GM19455 (cell line): ENCODE measurements around the gene RFX8.

ENCODE experiments used
- ATAC-seq: cut with Tn5 transposase; IDR thresholded peaks from one replicate; pipeline ENCODE4 v1.9.1; 2021; ENCODE audit not compliant: unreplicated experiment

Gene RFX8

DNA sequence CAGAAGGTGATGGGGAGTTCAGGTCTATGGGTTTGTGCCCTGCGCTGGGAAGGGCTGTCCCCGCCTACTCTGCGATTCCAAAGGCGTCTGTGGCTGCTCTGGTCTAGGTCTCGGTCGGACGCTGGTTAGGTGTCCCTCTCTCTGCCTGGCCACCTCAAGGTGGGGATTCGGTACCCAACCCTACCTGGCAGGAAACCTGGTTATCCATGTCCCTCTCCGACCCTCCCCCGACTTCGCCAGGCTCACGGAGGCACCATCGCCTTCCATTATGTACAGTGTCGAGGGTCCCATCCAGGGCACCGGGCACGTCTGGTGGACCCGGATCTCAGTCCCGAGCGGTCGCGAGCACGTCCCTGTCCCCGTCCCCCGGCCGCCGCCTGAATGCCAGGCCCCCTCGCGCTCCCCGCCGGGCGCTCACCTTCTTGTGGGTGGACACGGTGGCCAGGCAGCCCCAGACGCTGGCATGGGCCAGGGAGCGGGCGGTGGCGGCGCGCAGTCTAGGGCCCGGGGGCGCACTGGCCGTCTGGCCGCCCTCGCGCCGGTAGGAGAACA lies 88.2 kb downstream of the RFX8 start:
- no peak for ATAC-seq

- no peak for ATAC-seq
Measured at GRCh38 chr2:101383016-101383541, 91.8 kb downstream of the RFX8 start.

DNA sequence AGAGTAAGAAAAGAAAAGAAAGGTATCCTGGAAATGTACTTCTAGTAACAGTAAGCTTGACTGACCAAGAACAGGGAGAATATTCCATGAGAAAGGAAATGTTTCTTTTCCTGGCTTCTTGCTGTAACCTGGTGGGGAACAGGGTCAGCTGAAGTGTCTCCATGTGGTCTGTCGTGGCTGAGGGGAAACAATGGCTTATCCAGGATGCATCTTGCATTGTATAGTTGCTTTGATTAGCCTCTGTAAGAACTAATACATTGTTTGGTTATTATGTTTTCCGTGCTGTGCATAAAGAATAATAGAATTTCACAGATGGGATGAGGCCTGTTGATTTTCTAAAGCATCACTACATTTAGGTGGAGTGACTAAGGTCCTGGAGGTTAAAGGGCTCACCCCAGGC lies 92.5 kb downstream of the RFX8 start:
- ATAC-seq = no peak

DNA sequence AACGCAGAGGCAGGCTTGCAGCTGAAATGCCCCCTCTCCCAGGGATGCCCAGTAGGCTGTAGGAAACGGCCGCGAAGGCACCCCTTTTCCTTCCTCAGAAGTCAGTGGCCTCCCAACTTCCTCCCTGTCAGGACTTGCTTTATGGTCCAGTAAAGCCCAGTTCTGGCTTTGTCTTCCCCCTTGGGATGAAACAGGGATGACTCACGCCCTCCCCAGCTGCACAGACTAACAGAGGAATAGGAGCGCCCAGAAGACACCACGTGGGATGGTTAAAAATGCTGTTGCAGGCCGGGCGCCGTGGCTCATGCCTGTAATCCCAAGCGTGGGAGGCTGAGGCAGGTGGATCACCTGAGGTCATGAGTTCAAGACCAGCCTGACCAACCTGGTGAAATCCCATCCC lies 94.5 kb downstream of the RFX8 start:
- ATAC-seq = no peak

- no peak for ATAC-seq
Measured at GRCh38 chr2:101379091-101379490, 95.8 kb downstream of the RFX8 start.

DNA sequence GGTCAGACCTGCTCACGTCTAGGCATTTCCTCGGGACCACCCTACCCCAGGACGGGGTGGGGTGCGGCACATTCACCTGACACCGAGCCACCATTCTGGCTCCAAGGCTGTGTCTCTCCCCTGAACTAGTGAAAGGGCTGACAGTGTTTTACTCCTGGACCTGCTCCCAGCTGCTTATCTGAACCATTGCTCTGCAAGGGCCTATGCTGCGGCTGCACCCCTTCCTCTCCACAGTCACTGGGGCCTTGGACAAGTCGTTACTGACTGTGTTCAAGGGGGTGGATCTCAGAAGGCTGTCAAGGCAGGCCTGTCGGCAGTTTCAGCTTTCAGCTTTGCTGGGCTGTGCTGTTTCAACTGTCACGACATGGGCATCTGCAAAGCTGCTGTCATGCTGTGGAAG lies 99.3 kb downstream of the RFX8 start:
- ATAC-seq = no peak

DNA sequence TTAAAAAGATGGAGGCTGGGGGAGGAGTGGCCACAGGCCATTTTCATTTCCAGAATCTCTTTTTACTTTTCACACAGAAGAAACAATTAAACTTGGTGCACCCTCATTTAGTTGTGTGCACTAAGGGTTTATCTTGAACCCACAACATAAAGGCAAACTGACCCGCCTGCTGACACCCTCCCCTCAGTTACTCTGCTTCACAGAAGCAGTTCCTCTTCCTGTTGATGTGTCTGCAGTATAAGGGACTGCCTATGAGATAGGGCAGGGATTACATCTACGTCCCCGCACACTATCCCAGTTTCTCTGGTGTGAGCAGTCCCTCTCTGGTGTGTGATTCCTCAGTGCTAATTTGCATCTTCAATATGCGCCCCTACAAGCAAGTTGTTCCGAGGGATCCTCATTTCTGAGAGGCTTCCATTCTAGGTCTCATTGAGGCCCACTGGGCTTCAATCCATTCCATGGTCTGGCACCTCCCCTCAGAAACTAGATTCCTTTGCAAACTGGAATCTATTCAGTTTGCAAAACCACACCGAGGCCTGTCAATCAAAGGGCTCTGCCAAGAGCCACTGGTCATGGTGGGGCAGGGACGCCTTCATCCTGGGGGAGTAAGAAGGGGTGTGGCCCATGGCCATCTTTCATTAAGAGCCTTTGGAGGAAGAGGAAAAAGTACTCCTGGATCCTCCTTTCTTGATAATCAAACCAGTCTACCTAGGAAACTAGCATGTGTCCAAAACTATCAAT lies 99.9 kb downstream of the RFX8 start:
- no peak for ATAC-seq

DNA sequence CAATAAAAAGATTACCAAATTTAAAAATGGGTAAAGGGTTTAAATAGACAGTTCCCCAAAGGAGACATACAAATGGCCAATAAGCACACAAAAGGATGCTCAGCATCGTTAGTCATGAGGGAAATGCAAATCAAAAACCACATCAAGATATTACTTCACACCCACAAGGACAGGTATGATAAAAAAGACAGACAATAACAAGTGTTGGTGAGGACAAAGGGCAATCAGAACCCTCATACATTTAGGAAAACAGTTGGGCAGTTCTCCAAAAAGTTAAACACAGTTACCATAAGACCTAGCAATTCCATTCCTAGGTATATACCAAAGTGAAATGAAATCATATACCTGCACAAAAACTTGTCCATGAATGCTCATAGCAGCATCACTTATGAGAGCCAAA lies 102.1 kb downstream of the RFX8 start:
- no peak for ATAC-seq

DNA sequence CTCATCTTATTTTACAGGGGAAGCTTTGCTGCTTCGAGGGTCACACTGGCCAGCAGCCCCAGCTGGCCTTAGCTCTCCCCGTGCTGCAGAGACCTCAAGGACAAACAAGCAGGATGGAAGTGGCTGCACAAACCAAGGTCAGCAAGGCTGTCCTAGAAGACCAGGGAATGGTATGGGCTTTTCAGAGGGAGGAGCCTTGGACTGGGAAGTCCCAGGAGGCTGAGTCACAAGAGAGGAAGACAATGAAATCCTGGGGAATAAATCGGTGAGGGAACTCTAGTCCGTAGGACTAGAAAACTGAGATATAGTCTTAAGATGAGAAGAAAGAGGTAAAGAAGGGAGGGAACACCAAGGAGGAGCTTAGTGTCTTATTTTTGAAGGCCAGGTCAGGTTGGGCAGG lies 103.3 kb downstream of the RFX8 start:
- ATAC-seq = no peak

DNA sequence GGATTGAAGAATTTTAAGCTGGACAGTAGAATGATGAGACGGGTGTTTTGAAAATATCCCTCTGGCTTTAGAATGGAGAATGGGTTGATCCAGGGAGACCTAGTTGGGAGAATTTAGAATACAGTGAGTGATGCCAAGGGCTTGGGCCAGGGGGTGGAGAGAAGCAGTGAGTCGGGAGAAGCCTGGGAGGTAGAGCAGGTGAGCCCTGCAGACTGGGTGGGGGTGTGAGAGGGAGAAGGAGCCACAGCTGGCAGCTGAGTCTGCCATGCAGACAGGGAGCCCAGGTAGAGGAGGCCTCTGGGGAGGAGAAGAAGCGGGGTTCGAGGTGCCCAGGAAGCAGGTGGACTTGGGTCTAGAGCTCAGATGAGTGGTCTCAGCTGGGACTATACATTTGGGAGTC lies 105.8 kb downstream of the RFX8 start:
- no peak for ATAC-seq

DNA sequence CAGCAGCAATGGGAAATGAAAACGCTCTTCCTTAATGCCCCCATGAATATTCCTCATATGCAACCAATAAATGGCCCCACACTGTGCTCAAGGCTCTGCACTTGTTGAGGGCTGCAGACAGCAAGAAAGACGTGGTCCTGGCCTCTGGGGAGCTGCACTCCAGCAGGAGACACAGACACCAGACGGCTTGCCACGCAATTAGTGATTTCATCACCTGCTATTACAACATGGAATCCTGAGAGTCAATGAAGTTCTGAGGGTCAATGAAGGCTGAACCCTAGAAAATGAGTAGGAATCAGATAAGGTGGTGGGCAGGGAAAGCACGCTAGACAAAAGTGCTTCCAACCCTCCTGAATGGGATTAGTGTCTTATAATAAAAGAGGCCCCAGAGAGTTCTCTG lies 106.5 kb downstream of the RFX8 start:
- no peak for ATAC-seq

DNA sequence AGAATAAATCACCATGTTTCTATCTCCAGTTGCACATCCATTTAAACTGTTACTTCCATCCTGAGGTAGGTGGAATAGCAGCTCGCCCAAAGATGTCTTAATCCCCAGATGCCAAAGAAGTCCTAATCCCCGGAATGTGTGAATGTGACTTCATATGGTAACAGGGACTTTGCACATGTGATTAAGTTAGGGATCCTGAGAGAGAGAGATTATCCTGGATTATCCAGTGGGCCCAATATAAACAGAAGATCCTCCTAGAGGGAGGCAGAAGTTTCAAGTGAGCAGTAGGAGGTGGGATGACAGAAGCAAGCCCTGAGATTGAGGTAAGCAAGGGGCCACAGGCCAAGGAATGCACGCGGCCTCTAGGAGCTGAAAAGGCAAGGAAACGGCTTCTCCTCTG lies 107.4 kb downstream of the RFX8 start:
- ATAC-seq = no peak

GRCh38 chr2:101364878-101365277 lies 110.0 kb downstream of the RFX8 start:
- no peak for ATAC-seq

- no peak for ATAC-seq
Measured at GRCh38 chr2:101362777-101363176, 112.1 kb downstream of the RFX8 start.

DNA sequence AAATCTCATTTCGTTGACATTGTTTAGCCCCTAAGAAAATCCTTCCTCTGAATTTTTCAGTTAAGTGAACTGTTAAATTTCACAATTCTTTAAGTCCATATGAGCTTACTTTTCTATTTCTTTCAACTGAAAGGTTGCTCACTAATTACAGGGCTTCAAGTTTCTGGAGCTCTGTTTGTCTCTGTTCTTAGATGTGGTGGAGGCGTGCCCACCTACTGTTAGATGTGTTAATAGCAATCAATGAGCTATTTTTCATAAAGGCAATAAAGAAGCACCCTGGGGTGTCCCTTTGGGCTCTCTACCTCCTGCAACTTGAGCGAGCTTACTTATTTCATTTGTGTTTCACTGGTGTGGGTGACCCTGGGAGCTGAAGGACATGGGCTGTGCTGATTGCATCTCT lies 112.6 kb downstream of the RFX8 start:
- ATAC-seq = no peak

GRCh38 chr2:101361522-101361921 lies 113.4 kb downstream of the RFX8 start:
- peak; percentile 66 for ATAC-seq

DNA sequence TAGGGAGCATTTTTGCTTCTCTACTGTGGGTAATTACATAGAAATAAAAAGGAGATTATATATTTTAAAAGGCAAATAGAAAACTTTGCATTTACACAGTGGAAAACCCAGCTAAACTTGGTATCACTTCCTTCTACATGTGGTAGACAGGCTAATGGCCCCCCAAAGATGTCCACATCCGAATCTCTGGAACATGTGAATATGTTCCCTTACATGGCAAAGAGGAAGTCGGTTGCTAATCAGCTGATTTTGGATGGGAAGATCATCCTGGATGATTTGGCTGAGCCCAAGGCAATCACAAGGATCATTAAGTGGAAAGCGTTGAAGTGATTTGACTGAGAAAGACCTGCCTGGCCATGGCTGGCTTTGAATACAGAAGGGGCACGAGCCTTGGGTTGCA lies 113.8 kb downstream of the RFX8 start:
- no peak for ATAC-seq

DNA sequence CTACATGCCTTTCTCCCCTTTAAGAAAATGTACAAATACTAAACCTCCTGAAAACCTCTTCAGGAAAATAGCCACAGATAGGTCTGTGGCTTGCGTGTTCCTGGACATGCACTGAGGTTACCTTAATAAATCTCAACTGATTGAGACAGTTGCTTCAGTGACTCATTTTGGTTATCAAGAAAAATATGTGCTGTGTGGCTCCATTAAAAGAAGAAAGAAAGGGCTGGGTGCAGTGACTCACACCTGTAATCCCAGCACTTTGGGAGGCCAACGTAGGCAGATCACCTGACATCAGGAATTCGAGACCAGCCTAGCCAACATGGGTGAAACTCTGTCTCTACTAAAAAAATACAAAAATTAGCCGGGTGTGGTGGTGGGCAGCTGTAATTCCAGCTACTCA lies 114.7 kb downstream of the RFX8 start:
- ATAC-seq = no peak

DNA sequence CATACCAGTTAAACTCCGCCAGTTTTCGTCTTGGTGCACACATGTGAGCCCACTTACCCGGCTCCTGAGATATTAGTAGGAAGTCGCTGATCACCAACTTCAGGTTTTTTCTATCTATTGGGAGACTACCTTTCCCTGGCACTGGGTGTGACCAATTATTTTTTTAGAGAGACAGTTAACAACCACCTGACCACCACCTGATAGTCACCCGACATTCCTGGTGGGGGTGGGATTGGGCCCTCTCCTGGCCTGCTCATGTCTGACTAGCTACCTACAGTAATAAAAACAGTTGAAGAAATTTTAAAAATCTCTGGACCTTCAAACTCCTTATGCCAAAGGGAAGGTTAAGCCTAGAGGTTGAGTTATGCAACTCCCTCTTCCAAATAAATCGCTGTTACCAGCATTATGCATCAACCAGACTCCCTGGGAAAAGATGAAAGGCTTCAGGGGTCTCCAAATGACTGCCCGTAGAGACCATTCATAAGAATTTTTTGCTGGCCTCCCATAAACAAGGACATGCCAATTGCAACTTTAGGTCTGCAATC lies 115.4 kb downstream of the RFX8 start:
- no peak for ATAC-seq

DNA sequence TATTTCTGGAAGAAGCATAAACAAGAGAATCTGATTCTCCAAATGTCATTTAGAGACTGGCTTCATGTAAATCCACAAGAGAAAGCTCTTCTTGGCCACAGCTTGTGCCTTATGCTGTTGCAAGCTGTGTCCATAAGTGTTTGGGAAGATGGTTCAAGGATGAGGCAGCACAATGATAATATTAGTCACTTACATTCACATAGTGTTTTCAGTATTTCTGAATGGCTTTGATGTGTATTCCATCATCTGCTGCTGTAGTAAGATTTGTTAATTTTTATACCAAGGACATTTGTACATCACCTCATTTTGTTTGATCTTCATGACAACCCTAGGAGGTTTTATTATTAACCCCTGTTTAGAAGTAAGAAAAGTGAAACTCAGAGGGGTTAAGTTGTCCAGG lies 117.5 kb downstream of the RFX8 start:
- ATAC-seq = no peak

DNA sequence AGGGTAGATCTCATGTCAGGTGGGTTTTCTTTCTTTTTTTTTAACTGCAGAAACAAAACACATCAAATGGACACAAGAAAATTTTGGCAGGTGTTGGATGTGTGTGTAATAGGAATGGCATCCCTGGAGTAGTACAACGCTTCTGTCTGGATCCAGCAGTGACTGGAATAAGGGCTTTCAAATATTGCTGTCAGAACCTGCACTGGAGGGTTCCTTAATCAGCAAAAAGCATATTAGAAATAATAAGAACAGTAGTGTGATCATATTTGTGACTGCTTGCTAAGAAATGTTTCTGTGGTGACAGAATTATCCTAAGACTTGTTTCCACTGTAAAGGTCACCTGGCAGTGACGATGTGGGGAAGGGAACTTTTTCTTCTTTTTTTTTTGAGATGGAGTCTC lies 118.4 kb downstream of the RFX8 start:
- ATAC-seq = no peak

- ATAC-seq = no peak
Measured at GRCh38 chr2:101356055-101356454, 118.9 kb downstream of the RFX8 start.
